GM23248 (cell line): ENCODE results near the gene HGF. TPM values are rescaled to one million over a fixed set of nuclear protein-coding genes. Genes with fewer than 3 reads are reported as not detected.
A peak's percentile ranks its signal among the peaks of the same experiment; 100 is the strongest.
"Not testable (repeated sequence)": the region's sequence is repeated elsewhere in the genome, so short reads cannot be mapped to it uniquely, and the experiment has no call there.

Experiments
- DNase-seq: peaks from one replicate; pipeline ENCODE4 v3.0.0-alpha.2; 2015
- H2AFZ ChIP-seq: fragments of 200-600 bp; sonication (generic); 2 replicates; pipeline ENCODE4 v1.6.1; 2016; ENCODE audit warnings: antibody characterized with exemption
- H3F3A ChIP-seq: fragments of 200-600 bp; sonication (generic); 2 replicates; pipeline ENCODE4 v1.6.1; 2016; ENCODE audit warnings: mild to moderate bottlenecking, antibody characterized with exemption, mixed run types; ENCODE audit not compliant: insufficient read depth
- H3K27ac ChIP-seq: fragments of 200-600 bp; sonication (generic); 2 replicates; pipeline ENCODE4 v1.5.1; 2016; ENCODE audit warnings: mild to moderate bottlenecking
- H3K27me3 ChIP-seq: fragments of 200-600 bp; sonication (generic); replicated peaks from 2 replicates; pipeline ENCODE4 v1.6.1; 2016; ENCODE audit warnings: mild to moderate bottlenecking; ENCODE audit not compliant: insufficient read depth
- H3K36me3 ChIP-seq: fragments of 200-600 bp; sonication (generic); 2 replicates; pipeline ENCODE4 v1.6.1; 2016; ENCODE audit warnings: low read depth, mild to moderate bottlenecking
- H3K4me1 ChIP-seq: fragments of 200-600 bp; sonication (generic); 2 replicates; pipeline ENCODE4 v1.6.1; 2016; ENCODE audit warnings: mild to moderate bottlenecking; ENCODE audit not compliant: insufficient read depth
- H3K4me2 ChIP-seq: fragments of 200-600 bp; sonication (generic); one replicate; pipeline ENCODE4 v1.6.1; 2016; ENCODE audit warnings: mild to moderate bottlenecking; ENCODE audit not compliant: unreplicated experiment
- H3K4me3 ChIP-seq: fragments of 200-600 bp; sonication (generic); 2 replicates; pipeline ENCODE4 v1.5.1; 2016; ENCODE audit warnings: mild to moderate bottlenecking
- H3K79me2 ChIP-seq: fragments of 200-600 bp; sonication (generic); 2 replicates; pipeline ENCODE4 v1.6.1; 2016; ENCODE audit warnings: mild to moderate bottlenecking; ENCODE audit not compliant: insufficient read depth
- H3K9ac ChIP-seq: fragments of 200-600 bp; sonication (generic); 2 replicates; pipeline ENCODE4 v1.6.1; 2016; ENCODE audit warnings: mild to moderate bottlenecking
- H3K9me2 ChIP-seq: fragments of 200-600 bp; sonication (generic); 2 replicates; pipeline ENCODE4 v1.6.1; 2016; ENCODE audit warnings: mixed run types, mild to moderate bottlenecking, moderate library complexity; ENCODE audit not compliant: insufficient read depth
- H3K9me3 ChIP-seq: fragments of 200-600 bp; sonication (generic); one replicate; pipeline ENCODE4 v1.6.1; 2017; ENCODE audit warnings: low read depth
- H4K20me1 ChIP-seq: fragments of 200-600 bp; sonication (generic); 2 replicates; pipeline ENCODE4 v1.6.0; 2016; ENCODE audit not compliant: insufficient read depth
- EZH2 ChIP-seq: fragments of 200-600 bp; sonication (generic); IDR thresholded peaks from 2 replicates; pipeline ENCODE4 v1.6.1; 2018; ENCODE audit warnings: antibody characterized with exemption, mild to moderate bottlenecking; ENCODE audit not compliant: insufficient read depth, poor library complexity, severe bottlenecking
- EZH2phosphoT487 ChIP-seq: fragments of 200-600 bp; sonication (generic); IDR thresholded peaks from 2 replicates; pipeline ENCODE4 v1.6.1; 2018; ENCODE audit warnings: antibody characterized with exemption, moderate library complexity, mild to moderate bottlenecking, low read depth; ENCODE audit not compliant: insufficient read depth
- WGBS, 2 experiments: methylation state at CpG; one replicate each; pipeline ENCODE4 v1.1.6; 2015 to 2017; ENCODE audit warnings: low lambda C conversion rate in 2 of 2, low coverage in 1 of 2; ENCODE audit errors: missing lambda C conversion rate in 2 of 2; 5-methylcytosine and 5-hydroxymethylcytosine counted together
- in situ Hi-C: fragments of 300-500 bp; cut with MboI; formaldehyde crosslinking; loops from 2 replicates; pipeline ENCODE4 v1.15.0; 2020
- polyA plus RNA-seq: library from polyadenylated mRNA; unstranded; fragments of >200 nt; fragmentation: Nextera tagmentation; extraction: Ambion mirVana; gene quantifications from 2 replicates; pipeline ENCODE4 v1.2.1, GENCODE V29; 2016
- total RNA-seq: library from RNA; depleted of rRNA; stranded (reverse); fragments of >200 nt; shearing (Covaris generic); gene quantifications from 2 replicates; pipeline ENCODE4 v1.2.3, GENCODE V29; 2014

The HGF gene
- total and polyA plus RNA-seq, 2 experiments from 2014 or later = 2.3 to 2.7 TPM

DNA sequence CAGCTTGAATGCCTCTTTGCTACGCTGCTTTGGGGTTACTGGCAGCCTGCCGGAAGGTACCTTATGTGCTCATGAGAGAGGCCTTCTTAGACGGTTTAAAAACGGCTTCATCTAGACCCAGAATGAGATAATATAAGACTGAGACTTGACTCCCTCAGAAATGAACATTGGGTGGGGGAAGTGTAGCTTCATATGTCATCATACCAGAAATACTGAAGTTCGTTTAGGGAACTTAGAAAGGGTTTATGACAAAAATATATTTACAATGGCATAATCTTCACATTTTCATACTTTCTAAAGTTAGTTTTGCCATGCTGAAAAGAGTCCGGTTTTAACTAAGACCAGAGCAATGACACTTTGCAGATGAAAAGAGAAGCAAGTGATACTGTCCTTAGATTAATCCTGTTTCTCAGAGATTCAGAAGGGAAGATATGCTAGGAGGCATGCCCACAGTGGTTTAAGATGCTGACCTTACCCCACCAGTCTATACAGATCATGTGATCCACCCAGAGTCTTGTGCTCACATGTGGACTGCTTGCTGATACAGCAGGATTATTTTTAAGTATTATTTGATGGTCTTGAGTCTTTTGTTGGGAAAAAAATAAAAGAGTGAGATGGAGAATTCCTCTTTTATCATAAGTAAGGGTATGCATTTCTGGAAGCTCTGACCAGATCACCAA lies 40.8 kb upstream of the HGF start:
- Histone ChIP-seq H3K27ac (no peak overlapping the region), H3K9ac (no peak overlapping the region), H3K9me3 (no peaks in the 10 kb centered on the region), H3K4me1 (no peaks in the 10 kb centered on the region), H3K4me2 (no peak overlapping the region), H3K27me3 (no peaks in the 10 kb centered on the region), H4K20me1 (no peaks in the 10 kb centered on the region), H3K79me2 (no peaks in the 10 kb centered on the region), H2AFZ (no peak overlapping the region), H3K9me2 (no peaks in the 10 kb centered on the region), H3F3A (no peaks in the 10 kb centered on the region), H3K4me3 (no peak overlapping the region), H3K36me3 (no peaks in the 10 kb centered on the region)
- in situ Hi-C loops = no loop called here
- WGBS, 2 experiments = 70 to 75% methylated on average over 6 of the region's 6 CpGs
- TF ChIP-seq EZH2phosphoT487 (no peak), EZH2 (no peak)
- DNase-seq = no peak

DNA sequence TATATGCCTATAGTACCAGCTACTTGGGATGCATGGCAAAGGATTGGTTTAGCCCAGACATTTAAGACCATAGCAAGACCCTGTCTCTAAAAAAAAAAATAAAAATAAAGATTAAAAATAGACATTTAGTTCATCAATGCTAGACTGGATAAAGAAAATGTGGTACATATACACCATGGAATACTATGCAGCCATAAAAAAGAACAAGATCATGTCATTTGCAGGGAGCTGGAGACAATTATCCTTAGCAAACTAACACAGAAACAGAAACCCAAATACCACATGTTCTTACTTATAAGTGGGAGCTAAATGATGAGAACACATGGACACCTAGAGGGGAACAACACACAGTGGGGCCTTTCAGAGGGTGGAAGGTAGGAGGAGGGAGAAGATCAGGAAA lies 38.5 kb upstream of the HGF start:
- H3K4me3 ChIP-seq, H3K4me2 ChIP-seq, H3K9me2 ChIP-seq, H4K20me1 ChIP-seq, H3F3A ChIP-seq, H3K79me2 ChIP-seq, DNase-seq, H3K9ac ChIP-seq, H3K9me3 ChIP-seq, in situ Hi-C loops, H3K36me3 ChIP-seq, H3K27me3 ChIP-seq, H3K27ac ChIP-seq, H2AFZ ChIP-seq, H3K4me1 ChIP-seq: not testable (repeated sequence)

DNA sequence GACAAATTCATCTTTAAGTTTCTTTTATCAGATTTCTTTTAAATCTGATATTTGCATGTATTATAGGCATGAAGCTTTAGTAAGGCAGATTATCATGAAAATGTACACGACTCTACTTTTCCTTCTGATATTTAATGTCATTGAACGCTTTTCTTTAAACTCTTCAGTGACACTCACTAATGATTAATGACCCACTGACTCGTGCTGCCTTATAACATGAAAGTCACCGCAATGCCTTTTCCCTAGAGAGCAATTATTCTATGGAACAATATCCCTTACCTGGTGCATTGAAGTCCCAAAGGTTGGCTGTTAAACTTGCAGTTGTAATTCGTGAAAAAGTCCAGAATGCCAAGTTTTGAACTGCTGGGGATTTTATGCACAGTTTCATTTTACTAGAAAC lies 33.4 kb upstream of the HGF start:
- WGBS, 2 experiments = 21 to 22% methylated on average over 5 of the region's 5 CpGs
- Histone ChIP-seq H3K4me3 (no peak overlapping the region), H3K27me3 (no peaks in the 10 kb centered on the region), H3K9ac (no peak overlapping the region), H3F3A (no peaks in the 10 kb centered on the region), H3K9me3 (no peaks in the 10 kb centered on the region), H3K36me3 (no peaks in the 10 kb centered on the region), H3K4me1 (no peaks in the 10 kb centered on the region), H3K27ac (no peak overlapping the region), H3K4me2 (no peak overlapping the region), H3K79me2 (no peaks in the 10 kb centered on the region), H2AFZ (peak overlapping the region; percentile 16; the same call in 1 of the 2 replicates), H3K9me2 (no peaks in the 10 kb centered on the region), H4K20me1 (no peaks in the 10 kb centered on the region)
- no peak for DNase-seq
- in situ Hi-C loops = no loop called here
- TF ChIP-seq EZH2 (no peak), EZH2phosphoT487 (no peak)

DNA sequence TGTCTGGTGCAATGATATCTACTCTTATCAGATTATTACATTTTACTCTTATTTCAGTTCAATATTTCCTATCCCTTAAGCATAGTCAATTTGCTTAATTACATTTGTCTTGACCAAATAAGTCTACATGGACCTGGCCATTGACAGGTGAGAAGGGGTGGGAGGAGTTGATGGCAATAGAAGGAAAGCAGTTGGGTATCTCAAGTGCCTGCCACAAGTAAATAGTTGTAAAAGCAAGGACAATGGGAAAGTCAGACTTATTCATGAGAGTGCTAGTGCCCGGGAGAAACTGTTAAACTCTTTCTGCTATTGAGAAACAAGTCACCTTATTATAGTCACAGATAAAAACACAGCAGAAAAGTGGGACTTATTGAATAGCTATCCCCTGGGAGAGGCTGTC lies 32.4 kb upstream of the HGF start:
- H3F3A ChIP-seq = no peaks in the 10 kb centered on the region
- DNase-seq = no peak
- no peaks in the 10 kb centered on the region for H3K9me2 ChIP-seq
- no peak overlapping the region for H3K4me3 ChIP-seq
- H3K36me3 ChIP-seq = no peaks in the 10 kb centered on the region
- TF ChIP-seq EZH2phosphoT487 (no peak), EZH2 (no peak)
- H3K4me1 ChIP-seq = no peaks in the 10 kb centered on the region
- no peak overlapping the region for H3K9ac ChIP-seq
- 0 to 12% methylated on average over 1 of the region's 1 CpG for WGBS, 2 experiments
- H3K4me2 ChIP-seq = no peak overlapping the region
- H3K9me3 ChIP-seq = no peaks in the 10 kb centered on the region
- H2AFZ ChIP-seq = no peak overlapping the region
- H3K27ac ChIP-seq = no peak overlapping the region
- in situ Hi-C loops = no loop called here
- no peaks in the 10 kb centered on the region for H4K20me1 ChIP-seq
- no peaks in the 10 kb centered on the region for H3K27me3 ChIP-seq
- H3K79me2 ChIP-seq = no peaks in the 10 kb centered on the region

DNA sequence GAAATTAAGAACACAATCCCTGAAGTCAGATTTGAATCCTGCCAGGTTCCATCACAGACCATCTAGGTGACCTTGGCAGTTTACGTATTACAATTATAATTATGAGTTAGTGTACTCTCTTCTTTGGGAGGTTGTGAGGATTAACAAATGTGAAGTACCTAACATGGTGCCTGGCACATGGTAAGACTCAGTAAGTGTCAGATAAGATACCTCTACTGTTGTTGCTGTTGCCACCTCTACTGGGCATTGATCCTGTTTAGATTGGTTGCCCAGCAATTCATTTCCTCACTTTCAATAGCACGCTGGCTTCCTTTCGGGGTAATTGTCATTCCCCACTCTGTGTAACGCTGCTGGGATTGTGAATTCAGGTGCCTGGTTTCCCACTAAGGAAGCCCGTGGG lies 31.7 kb upstream of the HGF start:
- no peaks in the 10 kb centered on the region for H3K9me2 ChIP-seq
- H3K4me3 ChIP-seq = no peak overlapping the region
- in situ Hi-C loops = no loop called here
- no peaks in the 10 kb centered on the region for H3K36me3 ChIP-seq
- H3F3A ChIP-seq = no peaks in the 10 kb centered on the region
- H3K4me2 ChIP-seq = no peak overlapping the region
- no peaks in the 10 kb centered on the region for H3K4me1 ChIP-seq
- no peak overlapping the region for H3K9ac ChIP-seq
- WGBS, 2 experiments = 78 to 80% methylated on average over 5 of the region's 5 CpGs
- no peak for TF ChIP-seq EZH2
- no peaks in the 10 kb centered on the region for H3K79me2 ChIP-seq
- no peak overlapping the region for H3K27ac ChIP-seq
- no peaks in the 10 kb centered on the region for H3K9me3 ChIP-seq
- no peaks in the 10 kb centered on the region for H3K27me3 ChIP-seq
- no peak overlapping the region for H2AFZ ChIP-seq
- DNase-seq = no peak
- H4K20me1 ChIP-seq = no peaks in the 10 kb centered on the region
